Keratinocyte (primary cell): ENCODE results near the gene NR0B1. TPM values are rescaled to one million over a fixed set of nuclear protein-coding genes. Genes with fewer than 3 reads are reported as not detected.

Experiments used
- DNase-seq: peaks from one replicate; pipeline ENCODE4 v3.0.0-alpha.2; 2011; ENCODE audit warnings: low read depth, missing footprints, low spot score
- FAIRE-seq: peaks from 2 replicates; lab custom pipeline; 2011; peaks lifted over from hg19 to GRCh38; lab: Jason Lieb, UNC
- H2AFZ ChIP-seq: 2 replicates; pipeline ENCODE4 v1.6.0; 2012; ENCODE audit warnings: low read length, control low read depth, inconsistent platforms; ENCODE audit not compliant: control insufficient read depth
- H3K27ac ChIP-seq: 2 replicates; pipeline ENCODE4 v1.5.1; 2011; ENCODE audit warnings: low read length; ENCODE audit not compliant: control insufficient read depth, insufficient read depth
- H3K27me3 ChIP-seq: 3 replicates; pipeline ENCODE4 v1.6.0; 2011; ENCODE audit warnings: low read length; ENCODE audit not compliant: control insufficient read depth, insufficient read depth; ENCODE audit errors: extremely low read depth
- H3K36me3 ChIP-seq, 2 experiments: 2 replicates in 1 of 2; 3 replicates in 1 of 2; pipeline ENCODE4 v1.5.1; 2011; ENCODE audit warnings: low read length in 2 of 2, mild to moderate bottlenecking in 1 of 2; ENCODE audit not compliant: control insufficient read depth in 2 of 2, insufficient read depth in 2 of 2; ENCODE audit errors: extremely low read depth in 1 of 2
- H3K4me1 ChIP-seq: 3 replicates; pipeline ENCODE4 v1.5.1; 2011; ENCODE audit warnings: low read length; ENCODE audit not compliant: control insufficient read depth, insufficient read depth; ENCODE audit errors: extremely low read depth
- H3K4me2 ChIP-seq: 3 replicates; pipeline ENCODE4 v1.6.0; 2011; ENCODE audit warnings: low read depth, low read length; ENCODE audit not compliant: control insufficient read depth, insufficient read depth; ENCODE audit errors: extremely low read depth
- H3K4me3 ChIP-seq, 3 experiments: fragments of 200-600 bp in 1 of 3; sonication (generic) in 1 of 3; 2 replicates in 2 of 3; 3 replicates in 1 of 3; pipeline ENCODE4 v1.5.1; 2011 to 2016; ENCODE audit warnings: low read length in 3 of 3, mild to moderate bottlenecking in 3 of 3, control low read depth in 2 of 3, inconsistent platforms in 1 of 3, low read depth in 1 of 3, mixed read lengths in 1 of 3, mixed run types in 1 of 3, moderate library complexity in 1 of 3; ENCODE audit not compliant: control insufficient read depth in 2 of 3, insufficient read depth in 2 of 3; ENCODE audit errors: extremely low read depth in 1 of 3
- H3K79me2 ChIP-seq: 2 replicates; pipeline ENCODE4 v1.6.0; 2012; ENCODE audit warnings: low read length; ENCODE audit not compliant: control insufficient read depth, insufficient read depth
- H3K9ac ChIP-seq: 3 replicates; pipeline ENCODE4 v1.6.0; 2011; ENCODE audit warnings: low read length; ENCODE audit not compliant: control insufficient read depth, insufficient read depth; ENCODE audit errors: extremely low read depth
- H3K9me1 ChIP-seq: 3 replicates; pipeline ENCODE4 v1.6.0; 2011; ENCODE audit warnings: low read length; ENCODE audit not compliant: control insufficient read depth, insufficient read depth; ENCODE audit errors: extremely low read depth
- H3K9me3 ChIP-seq: 2 replicates; pipeline ENCODE4 v1.5.1; 2012; ENCODE audit warnings: low read depth, low read length; ENCODE audit not compliant: control insufficient read depth
- H4K20me1 ChIP-seq: 3 replicates; pipeline ENCODE4 v1.6.0; 2011; ENCODE audit warnings: low read length; ENCODE audit not compliant: control insufficient read depth, insufficient read depth; ENCODE audit errors: extremely low read depth
- CTCF ChIP-seq, 3 experiments: IDR thresholded peaks in 1 of 3; conservative IDR thresholded peaks in 1 of 3; optimal IDR thresholded peaks in 1 of 3; 2 replicates in 2 of 3; 3 replicates in 1 of 3; pipeline versions ENCODE3 to v1.5.1; 2011; ENCODE audit warnings: low read length in 3 of 3, mild to moderate bottlenecking in 3 of 3, moderate library complexity in 2 of 3, control low read depth in 1 of 3, inconsistent platforms in 1 of 3; ENCODE audit not compliant: insufficient read depth in 2 of 3; ENCODE audit errors: extremely low read depth in 1 of 3
- EZH2 ChIP-seq: IDR thresholded peaks from one replicate; pipeline ENCODE4 v1.6.1; 2012; ENCODE audit warnings: inconsistent platforms, mild to moderate bottlenecking, low read length, moderate library complexity
- dilution Hi-C: fragments of 300-500 bp; cut with MboI; formaldehyde crosslinking; loops from one replicate; pipeline ENCODE4 v1.7.0; 2020; ENCODE audit warnings: low sequenced_read_pairs; ENCODE audit not compliant: extremely low pct_ligation_motif_present
- polyA plus RNA-seq, 5 experiments: library from polyadenylated mRNA; depleted of rRNA in 3 of 5; stranded (reverse) in 3 of 5; stranded (forward) in 1 of 5; unstranded in 1 of 5; fragments of >200 nt; gene quantifications; 1 replicate in 1 of 5; 2 replicates in 3 of 5; 3 replicates in 1 of 5; pipeline versions ENCODE4 v1.2.1 to v1.2.3, GENCODE V29; 2011 to 2012; ENCODE audit warnings: missing spikeins in 2 of 5, low read depth in 1 of 5, low replicate concordance in 1 of 5

The NR0B1 gene
- polyA plus RNA-seq, 1 donor (not counting 4 experiments of a cell fraction or from before 2014, with no cell fraction given) = not detected

GRCh38 chrX:30301208-30301607, 8.0 kb downstream of the NR0B1 start:
- peaks cover 9% of the 10 kb centered on the region for H3K4me1 ChIP-seq
- no peaks in the 10 kb centered on the region for H3K9me1 ChIP-seq
- H3K4me3 ChIP-seq = no peak overlapping the region
- no peaks in the 10 kb centered on the region for H3K27me3 ChIP-seq
- no peak overlapping the region for H3K9ac ChIP-seq
- TF ChIP-seq CTCF (optimal IDR thresholded peaks at IDR 0.05 in 1 of 3, IDR thresholded peaks at IDR 0.05 in 1 of 3, conservative IDR thresholded peaks at IDR 0.05 in 1 of 3; ENCODE audit: extremely low read depth in 1 of 3, insufficient read depth in 2 of 3, low read length in 3 of 3) (no peak), EZH2 (no peak)
- H3K9me3 ChIP-seq = no peaks in the 10 kb centered on the region
- dilution Hi-C loops = no loop called here
- no peaks in the 10 kb centered on the region for H3K36me3 ChIP-seq
- DNase-seq = no peak
- no peaks in the 10 kb centered on the region for H4K20me1 ChIP-seq
- FAIRE-seq = no peak
- no peaks in the 10 kb centered on the region for H3K79me2 ChIP-seq
- no peak overlapping the region for H3K4me2 ChIP-seq
- H3K27ac ChIP-seq = no peak overlapping the region
- no peak overlapping the region for H2AFZ ChIP-seq

DNA sequence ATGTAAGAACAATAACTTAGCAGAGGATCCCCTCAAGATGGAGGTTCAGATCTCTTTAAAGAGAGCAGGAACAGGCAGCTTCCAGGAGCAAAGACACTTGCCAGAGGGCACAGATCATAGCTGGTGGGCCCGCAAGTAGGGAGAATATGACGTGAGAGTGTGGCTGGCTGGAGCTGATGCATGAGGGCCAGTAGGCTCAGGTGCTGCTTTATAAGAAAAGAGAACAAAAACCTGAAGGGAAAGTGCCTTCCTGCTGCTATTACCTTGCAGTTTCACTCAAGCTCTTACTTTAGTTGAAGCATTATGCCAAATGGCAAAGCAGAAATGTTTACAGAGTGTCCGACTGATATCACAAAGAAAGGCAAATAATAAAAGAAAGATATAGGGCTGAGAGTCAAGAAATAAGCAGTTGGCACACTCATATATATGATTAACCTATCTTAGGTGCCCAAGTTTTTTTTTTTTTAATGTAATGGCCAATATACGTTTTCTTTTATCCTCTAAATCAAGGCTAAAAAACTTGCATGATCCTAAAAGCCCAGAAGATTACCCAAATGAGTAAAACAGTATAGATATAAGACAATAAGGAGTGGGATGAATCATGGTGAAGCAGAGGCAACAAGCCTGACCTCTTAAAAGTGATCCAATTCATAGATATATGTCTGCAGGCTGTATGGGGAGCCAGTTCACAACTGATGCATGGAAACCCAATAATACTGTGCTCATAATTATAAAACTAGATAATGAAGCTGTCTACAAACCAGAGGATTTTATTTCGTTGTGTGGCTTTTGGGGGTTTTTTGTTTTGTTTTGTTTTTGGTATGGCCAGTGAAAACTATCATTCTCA, 12.6 kb downstream of the NR0B1 start:
- Histone ChIP-seq H3K4me1 (no peaks in the 10 kb centered on the region), H3K4me3 (no peak overlapping the region), H3K9ac (no peak overlapping the region), H3K9me1 (no peaks in the 10 kb centered on the region), H3K4me2 (no peak overlapping the region), H3K9me3 (no peaks in the 10 kb centered on the region), H3K27me3 (no peaks in the 10 kb centered on the region), H3K27ac (no peak overlapping the region), H4K20me1 (no peaks in the 10 kb centered on the region), H2AFZ (no peak overlapping the region), H3K79me2 (no peaks in the 10 kb centered on the region), H3K36me3 (no peaks in the 10 kb centered on the region)
- DNase-seq (no peak), FAIRE-seq (no peak)
- dilution Hi-C loops = no loop called here
- TF ChIP-seq CTCF (optimal IDR thresholded peaks at IDR 0.05 in 1 of 3, IDR thresholded peaks at IDR 0.05 in 1 of 3, conservative IDR thresholded peaks at IDR 0.05 in 1 of 3; ENCODE audit: extremely low read depth in 1 of 3, insufficient read depth in 2 of 3, low read length in 3 of 3) (no peak), EZH2 (no peak)
